ENCODE measurements around the gene BICRA. TPM values are rescaled to one million over a fixed set of nuclear protein-coding genes. Genes with fewer than 3 reads are reported as not detected.
"Not testable (repeated sequence)": the region's sequence is repeated elsewhere in the genome, so short reads cannot be mapped to it uniquely, and the experiment has no call there.

BICRA gene
- total RNA-seq, 1 experiment from 2014 or later, result 13.1 TPM

DNA sequence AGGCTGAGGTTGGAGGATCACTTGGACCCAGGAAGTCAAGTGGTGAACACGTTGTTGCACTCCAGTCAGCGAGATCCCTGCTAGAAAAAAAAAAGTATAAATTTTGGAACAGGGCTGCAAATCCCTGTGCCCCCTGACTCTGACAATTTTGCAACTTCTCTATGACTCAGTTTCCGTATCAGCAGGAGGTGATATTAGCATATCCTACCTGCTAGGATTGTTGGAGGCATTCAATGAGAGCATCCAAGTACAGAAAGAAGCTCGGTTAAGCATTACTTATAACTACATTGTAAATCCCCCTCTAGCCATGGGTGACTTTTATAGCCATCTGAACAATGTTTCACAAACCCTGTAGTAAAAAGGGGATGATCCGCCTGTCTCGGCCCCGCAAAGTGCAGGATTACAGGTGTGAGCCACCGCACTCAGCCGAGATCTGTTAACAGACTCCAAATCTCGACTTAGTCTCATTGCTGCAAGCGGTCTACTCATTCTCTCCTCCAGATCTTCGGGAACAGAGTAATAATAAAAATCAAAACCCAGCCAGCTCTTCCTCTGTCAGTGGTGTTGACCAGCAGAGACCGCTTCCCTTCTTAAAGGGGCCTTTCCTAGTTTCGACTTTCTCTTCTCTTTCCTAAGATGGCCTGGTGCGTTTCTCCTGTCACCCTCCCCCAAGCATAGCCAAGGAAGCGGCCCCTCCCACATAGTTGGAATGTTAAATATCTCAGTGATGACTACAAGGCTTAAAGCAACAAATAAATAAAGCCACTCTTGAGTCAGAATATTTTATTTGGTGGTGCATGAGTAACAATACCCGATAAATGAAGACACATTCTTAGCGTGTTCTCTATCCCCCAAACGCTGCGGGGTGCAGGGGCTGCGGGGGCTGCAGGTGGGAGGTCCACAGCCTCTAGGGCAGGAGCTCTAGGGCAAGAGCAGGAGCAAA, 10.3 kb upstream of the BICRA start:
- peak overlapping the region; percentile 97 for H3K4me3 Mint-ChIP-seq (ENCODE audit: unreplicated experiment)
- TF ChIP-seq, protein P1, sequence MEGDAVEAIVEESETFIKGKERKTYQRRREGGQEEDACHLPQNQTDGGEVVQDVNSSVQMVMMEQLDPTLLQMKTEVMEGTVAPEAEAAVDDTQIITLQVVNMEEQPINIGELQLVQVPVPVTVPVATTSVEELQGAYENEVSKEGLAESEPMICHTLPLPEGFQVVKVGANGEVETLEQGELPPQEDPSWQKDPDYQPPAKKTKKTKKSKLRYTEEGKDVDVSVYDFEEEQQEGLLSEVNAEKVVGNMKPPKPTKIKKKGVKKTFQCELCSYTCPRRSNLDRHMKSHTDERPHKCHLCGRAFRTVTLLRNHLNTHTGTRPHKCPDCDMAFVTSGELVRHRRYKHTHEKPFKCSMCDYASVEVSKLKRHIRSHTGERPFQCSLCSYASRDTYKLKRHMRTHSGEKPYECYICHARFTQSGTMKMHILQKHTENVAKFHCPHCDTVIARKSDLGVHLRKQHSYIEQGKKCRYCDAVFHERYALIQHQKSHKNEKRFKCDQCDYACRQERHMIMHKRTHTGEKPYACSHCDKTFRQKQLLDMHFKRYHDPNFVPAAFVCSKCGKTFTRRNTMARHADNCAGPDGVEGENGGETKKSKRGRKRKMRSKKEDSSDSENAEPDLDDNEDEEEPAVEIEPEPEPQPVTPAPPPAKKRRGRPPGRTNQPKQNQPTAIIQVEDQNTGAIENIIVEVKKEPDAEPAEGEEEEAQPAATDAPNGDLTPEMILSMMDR (IDR thresholded peaks at IDR 0.05; ENCODE audit: unreplicated experiment), result no peak
- peaks cover 30% of the 10 kb centered on the region for H3K4me1 Mint-ChIP-seq (ENCODE audit: insufficient read depth, unreplicated experiment)
- intact Hi-C loops (cut with micrococcal nuclease), result no loop called here
- peak overlapping the region; percentile 97 for H3K27ac Mint-ChIP-seq (ENCODE audit: low read depth, unreplicated experiment)
- no peaks in the 10 kb centered on the region for H3K9me3 Mint-ChIP-seq (ENCODE audit: unreplicated experiment)
- peaks cover 17% of the 10 kb centered on the region for H3K36me3 Mint-ChIP-seq (ENCODE audit: insufficient read depth, unreplicated experiment)
- H3K27me3 Mint-ChIP-seq (ENCODE audit: insufficient read depth, unreplicated experiment), result no peaks in the 10 kb centered on the region
- ChIA-PET CTCF (interaction anchor here (0.6 to 2.0 kb wide), 6 partner anchors 73 to 339 kb away, joined by 3 to 9 read pairs (median 3); partner anchors contain the start of gene NAPA), POLR2A (interaction anchor here (0.6 to 6.6 kb wide), 27 partner anchors 9 to 485 kb away, joined by 3 to 118 read pairs (median 3); partner anchors contain the start of genes BICRA, KPTN, NAPA and ZC3H4)
- peak; percentile 97 for DNase-seq (ENCODE audit: unreplicated experiment)
- BruUV-seq (replicated peaks), result TSS peak; percentile 74

DNA sequence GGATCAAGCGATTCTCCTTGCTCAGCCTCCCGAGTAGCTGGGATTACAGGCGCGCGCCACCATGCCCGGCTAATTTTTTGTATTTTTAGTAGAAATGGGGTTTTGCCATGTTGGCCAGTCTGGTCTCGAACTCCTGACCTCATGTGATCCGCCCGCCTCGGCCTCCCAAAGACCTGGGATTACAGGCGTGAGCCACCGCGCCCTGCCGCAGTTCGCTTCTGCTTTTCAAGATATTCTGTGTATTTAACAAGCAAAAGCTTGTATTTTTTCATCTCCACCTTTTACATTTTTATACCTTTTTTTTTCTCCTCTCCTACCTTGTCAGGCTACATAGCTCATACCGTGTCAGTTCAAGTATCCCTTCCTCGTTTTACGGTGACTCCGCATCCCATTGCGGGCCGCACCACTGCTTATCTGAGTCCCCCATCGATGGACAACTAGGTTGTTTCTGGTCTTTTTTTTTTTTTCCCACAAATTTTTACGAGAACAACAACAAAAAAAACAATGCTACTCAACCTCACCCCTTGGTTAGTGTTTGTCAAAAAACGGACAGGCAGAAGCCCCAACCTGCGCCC, 9.2 kb upstream of the BICRA start:
- H3K27me3 Mint-ChIP-seq (ENCODE audit: insufficient read depth, unreplicated experiment); DNase-seq (ENCODE audit: unreplicated experiment); H3K9me3 Mint-ChIP-seq (ENCODE audit: unreplicated experiment): not testable (repeated sequence)
- peaks cover 17% of the 10 kb centered on the region for H3K36me3 Mint-ChIP-seq (ENCODE audit: insufficient read depth, unreplicated experiment)
- peak overlapping the region; percentile 97 for H3K4me3 Mint-ChIP-seq (ENCODE audit: unreplicated experiment)
- BruUV-seq (replicated peaks), result TSS peak; percentile 58
- peaks cover 30% of the 10 kb centered on the region for H3K4me1 Mint-ChIP-seq (ENCODE audit: insufficient read depth, unreplicated experiment)
- ChIA-PET CTCF (interaction anchor here (0.6 to 2.0 kb wide), 6 partner anchors 68 to 340 kb away, joined by 3 to 9 read pairs (median 4); partner anchors contain the start of gene NAPA), POLR2A (interaction anchor here (0.6 to 6.6 kb wide), 26 partner anchors 8 to 486 kb away, joined by 3 to 118 read pairs (median 5); partner anchors contain the start of genes BICRA, EHD2, KPTN and NAPA)
- peak overlapping the region; percentile 97 for H3K27ac Mint-ChIP-seq (ENCODE audit: low read depth, unreplicated experiment)
- intact Hi-C loops (cut with micrococcal nuclease), result loop anchor here (1.0 to 2.0 kb wide), 2 partner anchors 65 to 84 kb away; partner anchors contain the start of gene NAPA

DNA sequence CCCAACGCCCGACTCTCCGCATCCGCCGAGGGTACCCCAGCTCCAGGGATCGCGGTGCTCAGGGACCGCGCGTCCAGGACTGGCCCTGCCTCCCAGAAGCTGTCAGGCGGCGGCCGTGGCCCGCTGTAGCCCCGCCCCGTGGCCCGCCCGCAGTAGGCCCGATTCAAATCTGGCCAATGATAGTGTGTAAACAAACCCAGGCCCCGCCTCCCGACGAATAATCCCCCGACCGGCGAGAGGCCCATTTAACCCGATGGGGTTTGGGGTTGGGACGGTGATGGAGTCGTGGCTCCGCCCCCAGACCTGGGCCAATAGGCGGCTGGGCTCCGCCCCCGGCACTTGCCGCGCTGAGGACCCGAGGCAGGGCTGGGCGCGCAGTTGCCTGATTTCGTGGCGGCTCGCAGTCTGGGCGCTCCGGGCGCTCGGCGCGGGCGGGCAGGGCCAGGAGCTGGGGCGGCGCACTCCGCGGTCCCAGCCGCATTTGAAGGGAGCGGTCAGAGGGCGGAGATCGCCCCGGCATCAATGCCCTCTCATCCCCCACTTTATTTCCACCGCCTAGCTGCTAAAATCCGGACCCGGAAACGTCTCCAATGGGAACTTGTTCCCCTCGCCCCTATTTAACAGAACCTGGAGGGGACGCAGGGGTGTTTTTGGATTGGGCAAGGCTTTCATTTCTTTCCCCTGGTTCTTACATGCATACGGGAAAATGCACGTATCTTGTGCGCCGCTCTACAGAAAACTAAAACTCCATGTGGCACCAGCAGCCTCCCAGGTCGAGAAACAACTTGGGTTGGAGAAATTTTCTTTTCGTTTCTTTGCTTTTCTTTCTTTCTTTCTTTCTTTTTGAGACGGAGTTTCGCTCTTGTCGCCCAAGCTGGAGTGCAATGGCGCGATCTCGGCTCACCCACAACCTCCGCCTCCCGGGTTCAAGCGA, 8.4 kb upstream of the BICRA start:
- intact Hi-C loops (cut with micrococcal nuclease), result loop anchor here (1.0 to 2.0 kb wide), 2 partner anchors 64 to 85 kb away; partner anchors contain the start of gene NAPA
- H3K27ac Mint-ChIP-seq (ENCODE audit: low read depth, unreplicated experiment), result peak overlapping the region; percentile 97
- ChIA-PET POLR2A (interaction anchor here (0.6 to 6.6 kb wide), 24 partner anchors 7 to 1127 kb away, joined by 3 to 118 read pairs (median 5); partner anchors contain the start of genes BICRA, EHD2, KPTN and NAPA), CTCF (interaction anchor here (0.6 to 2.0 kb wide), 6 partner anchors 53 to 277 kb away, joined by 3 to 9 read pairs (median 4); partner anchors contain the start of gene NAPA)
- TF ChIP-seq, protein P1 (IDR thresholded peaks at IDR 0.05; ENCODE audit: unreplicated experiment), result no peak
- no peaks in the 10 kb centered on the region for H3K27me3 Mint-ChIP-seq (ENCODE audit: insufficient read depth, unreplicated experiment)
- TSS peak; percentile 50 for BruUV-seq (replicated peaks)
- peaks cover 17% of the 10 kb centered on the region for H3K36me3 Mint-ChIP-seq (ENCODE audit: insufficient read depth, unreplicated experiment)
- peaks cover 30% of the 10 kb centered on the region for H3K4me1 Mint-ChIP-seq (ENCODE audit: insufficient read depth, unreplicated experiment)
- peak overlapping the region; percentile 97 for H3K4me3 Mint-ChIP-seq (ENCODE audit: unreplicated experiment)
- peak; percentile 100 for DNase-seq (ENCODE audit: unreplicated experiment)
- H3K9me3 Mint-ChIP-seq (ENCODE audit: unreplicated experiment), result no peaks in the 10 kb centered on the region

Measured in MCF 10A (cell line).